Activated CD4-positive, CD25-positive, alpha-beta regulatory T cell treated with anti-CD3 and anti-CD28 coated beads, Interleukin-2, amount 50 U/mL, for 24 hours (primary cell): ENCODE measurements around the gene ERC1.
"Not testable (repeated sequence)": the region's sequence is repeated elsewhere in the genome, so short reads cannot be mapped to it uniquely, and the experiment has no call there.

ENCODE experiments used
- ATAC-seq, 2 donors: fragments of 150-1000 bp; cut with Tn5 transposase; one replicate each; pipeline ENCODE4 v1.10.0; 2021; ENCODE audit warnings: mild to moderate bottlenecking in 1 of 2, moderate library complexity in 1 of 2

Gene ERC1

DNA sequence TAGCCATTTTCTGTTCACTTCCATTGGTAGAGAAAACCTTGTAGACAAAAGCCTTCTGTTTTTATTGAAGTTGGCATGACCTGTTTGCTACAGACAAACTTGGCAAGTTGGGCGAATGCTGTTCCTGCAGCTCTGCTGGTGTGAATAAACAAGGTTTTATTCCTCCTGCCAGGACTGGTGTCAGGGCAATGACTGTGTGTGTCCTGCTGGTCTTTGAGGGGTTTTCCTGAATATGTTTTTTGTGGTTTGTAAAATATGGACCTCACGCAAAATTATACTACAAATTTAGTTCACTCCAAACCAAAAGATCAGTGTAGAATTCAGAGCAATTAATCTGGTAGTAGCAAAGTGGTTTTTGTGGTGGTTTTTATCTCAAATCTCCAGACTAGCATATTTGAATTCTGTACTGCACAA is 140.8 kb downstream of the ERC1 start:
- no peak for ATAC-seq

DNA sequence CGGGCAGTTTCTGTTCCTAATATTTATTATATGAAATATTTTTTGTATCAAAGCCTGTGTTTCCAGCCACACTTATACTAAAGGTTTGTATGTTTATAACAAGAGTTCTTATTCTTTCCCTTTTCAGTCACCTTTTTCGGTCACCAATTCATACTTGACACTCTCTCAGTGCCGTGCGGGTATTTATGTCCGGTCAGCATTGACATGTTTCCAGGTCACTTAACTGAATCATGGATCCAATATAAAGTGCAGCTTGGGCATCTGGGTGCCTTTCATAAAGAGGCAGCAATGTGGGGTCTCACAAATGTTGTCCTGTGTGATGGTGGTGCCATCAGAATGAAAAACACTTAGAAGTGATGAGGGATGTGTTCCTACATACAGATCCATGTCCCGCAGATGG is 141.3 kb downstream of the ERC1 start:
- ATAC-seq = no peak

DNA sequence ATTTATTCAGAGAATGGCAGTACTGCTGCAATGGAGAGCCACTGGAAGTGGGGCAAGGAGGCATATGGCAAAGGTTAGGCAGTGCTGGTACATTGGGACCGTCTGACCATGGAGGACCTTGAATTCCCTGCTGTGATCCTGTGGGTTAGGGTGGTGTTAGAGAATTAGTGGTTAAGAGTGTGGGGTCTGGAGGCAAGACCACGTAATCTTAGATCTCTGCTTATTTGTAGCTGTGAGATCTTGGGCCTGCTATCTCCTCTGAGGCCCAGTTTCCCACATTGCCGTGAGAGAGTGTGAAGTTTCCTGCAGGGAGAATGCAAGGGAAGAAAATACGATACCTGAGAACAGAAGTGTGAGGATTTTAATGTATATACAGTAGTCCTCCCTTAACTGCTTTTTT is 147.7 kb downstream of the ERC1 start:
- no peak for ATAC-seq

DNA sequence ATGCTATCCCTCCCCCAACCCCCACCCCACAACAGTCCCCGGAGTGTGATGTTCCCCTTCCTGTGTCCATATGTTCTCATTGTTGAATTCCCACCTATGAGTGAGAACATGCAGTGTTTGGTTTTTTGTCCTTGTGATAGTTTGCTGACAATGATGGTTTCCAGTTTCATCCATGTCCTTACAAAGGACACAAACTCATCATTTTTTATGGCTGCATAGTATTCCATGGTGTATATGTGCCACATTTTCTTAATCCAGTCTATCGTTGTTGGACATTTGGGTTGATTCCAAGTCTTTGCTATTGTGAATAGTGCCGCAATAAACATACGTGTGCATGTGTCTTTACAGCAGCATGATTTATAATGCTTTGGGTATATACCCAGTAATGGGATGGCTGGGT is 155.7 kb downstream of the ERC1 start:
- ATAC-seq = not testable (repeated sequence)

DNA sequence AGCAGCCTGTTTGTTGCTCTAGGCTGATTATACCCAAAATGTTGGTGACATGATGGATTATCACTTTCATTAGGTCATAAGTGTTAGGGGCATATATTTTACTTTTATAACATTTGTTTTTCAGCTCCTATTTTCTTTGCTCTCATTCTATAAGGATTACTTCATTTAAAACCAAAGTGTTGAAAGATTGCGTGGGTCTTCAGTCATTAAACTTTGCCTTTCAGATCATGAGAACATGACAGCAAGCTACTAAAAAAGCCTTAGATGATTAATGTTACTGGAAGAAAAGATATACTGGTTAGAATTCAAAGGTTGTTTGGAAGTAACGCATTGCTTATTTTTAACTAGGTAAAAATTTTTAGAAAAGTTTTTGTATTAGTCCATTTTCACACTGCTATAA is 156.8 kb downstream of the ERC1 start:
- no peak for ATAC-seq

DNA sequence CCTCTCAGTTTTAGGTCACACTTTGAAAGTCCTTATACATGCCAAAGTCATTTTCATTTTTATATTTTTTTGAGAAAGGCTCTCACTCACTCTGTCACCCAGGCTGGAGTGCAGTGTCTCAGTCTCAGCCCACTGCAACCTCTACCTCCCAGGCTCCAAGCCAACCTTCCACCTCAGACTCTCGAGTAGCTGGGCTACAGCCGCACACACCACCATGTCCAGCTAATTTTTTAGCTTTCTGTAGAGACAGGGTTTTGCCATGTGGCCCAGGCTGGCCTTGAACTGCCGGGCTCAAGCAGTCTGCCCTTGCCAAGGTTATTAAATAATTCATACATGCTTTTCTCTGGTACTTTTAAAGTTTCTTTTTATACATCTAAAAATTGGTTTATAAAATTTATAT is 166.0 kb downstream of the ERC1 start:
- ATAC-seq = no peak

DNA sequence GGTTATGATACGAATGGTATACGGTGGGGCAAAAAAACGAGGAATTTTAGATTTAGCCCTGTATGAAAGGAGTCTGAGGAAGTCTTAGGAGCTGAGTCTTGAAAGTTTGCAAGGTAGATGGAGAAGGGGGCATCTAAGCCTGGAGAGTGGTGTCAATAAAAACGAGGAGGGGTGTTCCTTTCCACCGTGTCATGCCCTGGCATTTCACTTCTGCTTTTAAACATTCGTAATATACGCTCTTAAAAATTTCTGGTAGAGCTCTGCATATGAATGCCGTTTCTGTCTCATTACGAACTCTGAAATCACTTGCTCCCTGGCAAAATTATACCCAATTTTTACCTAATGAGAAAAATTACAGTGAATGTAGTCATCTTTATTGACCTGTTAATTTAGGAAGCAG is 170.2 kb downstream of the ERC1 start:
- ATAC-seq = no peak

DNA sequence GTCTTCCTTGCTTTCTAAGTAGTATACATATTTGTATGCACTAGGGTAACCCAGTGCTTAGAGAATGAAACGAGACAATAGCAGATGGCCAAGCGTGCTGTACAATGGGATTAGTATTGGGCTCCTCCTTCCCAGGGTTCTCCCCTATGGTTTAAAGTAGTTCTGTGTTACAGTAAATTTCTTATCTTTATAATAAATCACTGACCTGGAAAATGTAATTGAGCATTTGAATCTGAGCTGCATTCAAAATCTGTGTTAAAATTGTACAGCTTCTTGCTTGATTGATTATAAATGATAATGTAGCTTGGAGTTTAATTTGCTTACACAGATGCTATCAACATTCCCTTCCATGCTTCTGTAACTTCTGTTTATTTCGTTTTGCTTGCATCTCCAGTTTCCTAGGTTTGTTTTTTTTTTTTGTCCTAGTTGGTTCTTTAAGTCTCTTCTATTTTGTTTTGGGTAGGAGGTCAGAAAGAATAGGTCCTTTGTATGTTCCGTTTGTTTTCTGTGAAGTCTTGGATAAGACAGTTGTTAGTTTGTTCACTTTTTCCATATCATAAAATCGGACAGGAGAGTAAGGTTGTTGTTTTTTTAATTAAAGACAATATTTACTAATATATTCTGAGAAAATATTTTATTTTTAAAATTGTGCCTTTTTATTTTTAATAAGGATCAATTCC is 171.2 kb downstream of the ERC1 start:
- no peak for ATAC-seq

DNA sequence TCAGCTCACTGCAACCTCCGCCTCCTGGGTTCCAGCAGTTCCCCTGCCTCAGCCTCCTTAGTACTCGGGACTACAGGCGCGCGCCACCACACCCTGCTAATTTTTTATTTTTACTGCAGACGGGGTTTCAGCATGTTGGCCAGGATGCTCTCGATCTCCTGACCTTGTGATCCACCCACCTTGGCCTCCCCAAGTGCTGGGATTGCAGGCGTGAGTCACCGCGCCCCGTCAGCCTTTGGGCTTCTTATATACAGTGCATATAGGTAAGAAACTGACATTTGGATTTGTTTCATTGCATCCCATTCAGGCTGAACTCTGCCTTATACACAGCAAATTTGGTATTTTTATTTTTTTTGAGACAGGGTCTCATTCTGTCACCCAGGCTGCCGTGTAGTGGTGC is 176.8 kb downstream of the ERC1 start:
- no peak for ATAC-seq

DNA sequence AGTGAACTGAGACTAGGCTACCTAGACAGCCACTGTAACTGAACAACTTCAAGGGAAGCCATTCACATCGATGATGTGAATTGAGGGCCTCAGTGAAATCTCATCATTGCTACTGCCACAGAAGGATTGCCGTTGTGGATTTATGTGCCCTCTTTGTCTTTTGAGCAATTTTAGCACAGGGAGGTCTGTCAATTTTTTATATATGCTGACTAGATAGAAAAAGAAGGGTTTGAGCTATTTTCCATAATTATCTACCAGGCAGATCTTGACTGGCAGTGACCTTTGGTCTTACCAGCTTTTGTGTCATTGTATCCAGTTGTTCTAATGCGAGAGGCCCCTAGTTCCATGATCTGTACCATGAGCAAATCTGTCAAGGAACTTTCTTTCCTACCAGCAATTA is 179.4 kb downstream of the ERC1 start:
- no peak for ATAC-seq

DNA sequence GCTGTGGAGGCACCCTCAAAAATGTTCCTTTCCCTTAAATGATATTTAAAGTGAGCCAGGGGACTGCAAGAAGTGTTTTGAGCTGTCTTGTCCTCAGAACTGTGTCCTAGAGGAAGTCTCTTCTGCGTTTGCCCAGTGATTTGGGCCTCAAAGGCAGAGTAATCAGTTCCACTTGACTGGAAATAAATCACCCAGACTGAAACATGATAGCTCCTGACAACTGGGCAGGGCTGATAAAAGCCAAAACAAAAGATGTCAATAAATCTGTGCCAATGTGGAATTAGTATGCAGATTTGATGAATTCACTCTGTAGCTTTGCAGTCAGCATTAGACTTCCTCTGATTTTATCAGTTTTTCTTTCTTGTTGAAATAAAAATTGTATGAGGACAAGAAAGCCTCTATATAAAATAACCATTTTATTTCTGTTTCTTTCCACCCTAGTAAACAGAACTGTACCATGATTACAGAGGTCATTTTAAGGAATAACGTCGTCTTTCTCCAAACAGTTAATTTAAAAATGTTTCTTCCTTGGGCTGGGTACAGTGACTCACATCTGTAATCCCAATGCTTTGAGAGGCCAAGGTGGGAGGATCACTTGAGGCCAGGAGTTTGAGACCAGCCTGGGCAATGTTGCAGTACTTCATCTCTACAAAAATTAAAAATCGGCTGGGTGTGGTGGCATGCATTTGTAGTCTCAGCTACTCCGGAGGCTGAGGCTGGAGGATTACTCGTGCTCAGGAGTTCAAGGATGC is 180.8 kb downstream of the ERC1 start:
- ATAC-seq = no peak

DNA sequence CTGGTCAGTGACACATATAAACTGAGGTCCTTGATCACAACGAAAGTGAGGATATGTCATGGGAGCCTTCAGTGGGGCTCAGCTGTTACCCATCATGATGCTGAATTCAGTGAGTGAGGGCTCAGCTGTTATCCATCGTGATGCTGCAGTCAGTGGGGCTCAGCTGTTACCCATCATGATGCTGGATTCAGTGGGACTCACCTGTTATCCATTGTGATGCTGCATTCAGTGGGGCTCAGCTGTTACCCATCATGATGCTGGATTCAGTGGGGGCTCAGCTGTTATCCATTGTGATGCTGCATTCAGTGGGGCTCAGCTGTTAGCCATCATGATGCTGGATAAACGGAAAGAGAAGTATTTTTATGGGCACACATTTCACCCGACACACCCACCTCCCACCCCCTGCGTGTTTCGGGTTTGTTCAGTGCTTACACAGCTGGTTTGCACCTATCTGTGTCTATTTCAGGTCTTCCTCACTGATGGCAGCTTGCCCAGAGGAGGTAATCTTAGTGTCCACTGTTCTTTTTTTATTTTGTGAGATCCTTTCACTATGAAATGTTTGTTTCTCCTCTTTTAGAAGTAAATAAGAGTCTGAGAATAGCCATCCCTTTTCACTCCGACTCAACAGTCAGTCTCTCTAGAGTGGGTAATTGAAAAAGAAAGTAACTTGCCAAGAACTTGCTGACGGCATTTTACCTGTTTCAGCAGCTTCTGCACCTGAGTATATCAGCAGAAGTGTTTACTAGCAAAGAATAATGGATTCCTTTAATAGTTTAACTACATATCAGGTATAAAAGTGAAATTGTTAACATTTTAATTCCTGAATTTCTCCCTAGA is 183.0 kb downstream of the ERC1 start:
- no peak for ATAC-seq

DNA sequence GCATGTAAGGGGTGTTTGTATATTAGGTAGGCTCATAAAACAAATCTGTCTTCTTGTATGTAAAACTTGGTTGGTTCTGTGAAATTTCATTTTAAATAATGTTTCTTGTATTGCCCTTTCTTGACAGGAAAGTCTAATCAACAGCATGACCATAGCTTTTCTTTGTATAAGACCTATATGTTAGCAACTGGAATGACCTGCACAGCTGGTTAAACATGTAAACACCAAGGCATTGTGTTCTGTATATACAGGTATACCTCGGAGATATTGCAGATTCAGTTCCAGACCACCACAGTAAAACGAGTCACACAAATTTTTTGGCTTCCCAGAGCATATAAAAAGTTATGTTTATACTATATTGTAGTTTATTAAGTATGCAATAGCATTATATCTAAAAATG is 183.6 kb downstream of the ERC1 start:
- ATAC-seq = no peak

DNA sequence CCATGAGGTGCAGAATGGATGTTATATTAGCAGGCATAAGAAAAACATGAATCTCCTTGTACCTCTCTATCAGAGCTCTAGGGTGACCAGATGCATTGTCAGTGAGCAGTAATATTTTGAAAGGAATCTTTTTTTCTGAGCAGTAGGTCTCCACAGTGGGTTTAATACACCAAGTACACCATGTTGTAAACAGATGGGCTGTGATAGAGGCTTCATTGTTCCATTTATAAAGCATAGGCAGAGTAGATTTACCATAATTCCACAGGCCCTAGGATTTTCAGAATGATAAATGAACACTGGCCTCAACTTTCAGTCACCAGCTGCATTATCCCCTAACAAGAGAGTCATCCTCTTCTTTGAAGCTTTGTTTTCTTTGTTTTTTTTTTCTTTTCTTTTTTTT is 185.2 kb downstream of the ERC1 start:
- ATAC-seq = no peak

DNA sequence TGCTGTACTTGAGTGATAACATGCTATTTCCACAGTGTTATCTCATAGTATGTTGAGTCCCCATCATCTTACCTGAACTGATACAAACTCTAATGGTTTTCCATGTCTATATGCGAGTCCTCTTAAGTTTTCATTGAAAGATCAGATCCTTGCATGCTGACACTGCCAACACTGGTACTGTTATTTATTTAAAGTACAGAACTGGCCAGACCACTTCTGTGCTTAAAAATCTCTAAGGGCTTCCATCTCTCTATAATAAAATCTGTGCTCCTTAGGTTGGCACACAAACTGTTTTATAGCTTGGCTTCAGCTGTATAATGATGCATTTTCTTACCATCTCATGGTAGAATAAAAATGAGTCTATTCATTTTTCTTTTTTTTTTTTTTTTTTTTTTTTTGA is 188.1 kb downstream of the ERC1 start:
- ATAC-seq = no peak

DNA sequence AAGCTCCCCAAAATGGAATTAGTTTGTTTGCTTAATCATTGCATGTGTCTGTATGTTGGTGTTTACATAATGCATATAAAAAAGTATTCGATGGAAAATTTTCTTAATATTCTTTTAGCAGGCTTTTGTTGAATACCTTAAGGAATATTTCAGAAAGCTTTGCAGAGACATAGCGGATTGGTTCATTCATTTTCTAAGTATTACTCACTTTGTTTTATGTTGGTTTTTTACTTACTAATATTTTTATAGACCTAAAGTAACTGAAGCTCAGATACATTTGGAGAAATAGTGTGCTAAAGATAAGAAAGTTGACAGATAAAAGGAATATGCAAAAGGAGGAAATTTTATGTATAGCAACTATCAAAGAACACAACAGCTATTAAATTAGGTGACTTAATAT is 191.0 kb downstream of the ERC1 start:
- no peak for ATAC-seq

DNA sequence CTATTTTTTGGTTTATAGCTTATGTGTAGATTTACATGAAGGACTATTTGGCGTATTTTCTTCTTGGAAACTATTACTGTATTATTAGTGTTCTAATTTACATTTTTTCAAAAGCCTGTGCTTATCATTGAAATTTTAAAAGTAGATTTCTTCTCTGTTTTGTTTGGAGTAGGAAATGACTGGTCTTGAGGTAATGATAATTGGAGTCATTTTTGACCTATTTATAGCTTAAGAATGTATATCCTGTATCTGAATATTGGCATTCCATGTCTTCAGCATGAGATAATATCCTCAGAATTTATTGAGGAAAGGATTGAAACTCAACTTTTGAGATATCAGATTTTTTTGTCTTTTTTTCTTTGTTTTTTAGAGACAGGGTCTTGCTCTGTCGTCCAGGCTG is 193.4 kb downstream of the ERC1 start:
- ATAC-seq = no peak

DNA sequence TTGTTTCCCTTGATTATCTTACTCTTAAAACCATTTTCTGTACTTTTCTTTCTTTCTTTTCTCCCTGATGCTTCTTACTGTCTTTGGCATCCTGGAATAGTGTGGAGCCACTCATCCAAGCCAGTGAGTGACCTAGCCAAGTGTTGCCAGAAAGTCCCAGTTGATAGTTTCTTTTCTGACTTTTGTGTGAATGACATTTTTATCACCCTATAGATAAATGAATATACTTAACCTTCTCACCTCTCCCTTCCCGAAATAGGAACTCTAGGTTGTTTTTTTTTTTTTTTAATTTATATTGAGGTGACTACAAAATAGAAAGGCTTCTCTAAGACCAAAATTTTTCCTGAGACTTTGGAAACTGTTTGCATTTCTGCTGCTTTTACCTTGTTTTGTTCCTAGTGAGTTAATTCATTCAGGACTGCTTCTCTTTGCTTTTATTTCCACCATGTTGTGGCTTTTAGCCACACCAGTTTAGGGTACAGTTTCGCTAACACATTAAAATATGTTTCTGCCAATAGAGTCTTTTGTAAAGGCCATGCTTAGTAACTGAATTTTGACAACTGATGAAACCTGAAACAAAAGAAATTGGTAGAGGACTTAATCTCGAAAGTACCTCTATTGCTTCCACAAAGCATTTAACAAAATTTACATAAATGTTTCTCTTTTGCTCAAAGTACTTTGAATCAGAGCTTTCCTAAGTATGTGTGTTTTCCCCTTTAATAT is 194.6 kb downstream of the ERC1 start:
- ATAC-seq = peak; percentile 28 to 53

DNA sequence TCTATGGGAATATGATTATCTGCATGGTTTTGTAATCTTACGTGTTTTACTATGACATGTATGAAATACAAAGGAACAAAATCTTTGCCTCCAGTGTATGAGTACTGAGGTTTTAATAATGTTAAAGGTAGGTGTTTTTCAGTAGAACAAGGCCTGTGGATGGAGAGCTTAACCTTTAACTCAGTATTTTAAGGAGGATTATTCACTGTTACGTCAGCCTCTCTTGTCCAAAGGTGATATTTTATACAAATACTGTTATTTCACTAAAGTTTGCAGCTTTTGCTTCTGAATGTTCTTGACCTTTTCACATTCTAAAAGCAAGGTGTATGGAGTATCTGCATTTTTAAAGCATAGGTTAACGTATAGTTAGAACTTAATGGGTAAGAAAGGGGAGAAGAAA is 195.3 kb downstream of the ERC1 start:
- ATAC-seq = no peak

DNA sequence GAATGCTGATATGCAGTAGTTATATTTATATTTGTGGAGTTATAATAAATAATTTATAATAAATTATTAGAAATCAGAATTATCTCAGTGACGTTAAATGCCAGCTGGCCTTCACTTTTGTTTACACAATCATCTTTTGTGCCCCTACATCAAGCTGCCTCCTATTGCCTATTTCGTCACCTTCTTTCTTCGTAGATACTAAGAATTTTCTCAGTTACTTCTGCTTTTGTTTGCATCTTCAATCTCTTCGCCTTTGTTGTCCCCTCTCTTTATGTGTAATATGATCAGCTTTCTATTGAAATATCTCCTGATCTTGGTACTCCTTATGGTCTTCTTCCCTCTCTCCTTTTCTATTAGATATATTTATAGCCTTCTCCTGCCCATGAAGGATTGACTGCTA is 197.0 kb downstream of the ERC1 start:
- no peak for ATAC-seq

DNA sequence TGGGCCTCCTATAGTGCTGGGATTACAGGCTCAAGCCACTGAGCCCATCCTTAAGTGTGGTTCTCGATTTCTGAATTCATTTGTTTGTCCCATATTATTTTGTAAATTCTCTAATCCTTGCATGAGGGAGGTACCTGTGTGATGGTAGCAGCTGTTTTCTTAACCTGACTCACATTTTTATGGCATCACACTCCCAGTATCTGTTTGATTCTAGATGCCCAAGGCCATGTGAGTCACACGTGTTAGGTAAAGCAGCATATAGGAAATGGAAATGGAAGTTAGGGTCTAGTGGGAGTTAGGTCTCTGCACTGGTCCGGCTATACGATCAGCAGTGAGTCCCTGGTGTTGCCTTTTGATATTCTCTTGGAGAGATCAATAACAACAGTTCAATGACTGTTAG is 198.1 kb downstream of the ERC1 start:
- ATAC-seq = no peak

DNA sequence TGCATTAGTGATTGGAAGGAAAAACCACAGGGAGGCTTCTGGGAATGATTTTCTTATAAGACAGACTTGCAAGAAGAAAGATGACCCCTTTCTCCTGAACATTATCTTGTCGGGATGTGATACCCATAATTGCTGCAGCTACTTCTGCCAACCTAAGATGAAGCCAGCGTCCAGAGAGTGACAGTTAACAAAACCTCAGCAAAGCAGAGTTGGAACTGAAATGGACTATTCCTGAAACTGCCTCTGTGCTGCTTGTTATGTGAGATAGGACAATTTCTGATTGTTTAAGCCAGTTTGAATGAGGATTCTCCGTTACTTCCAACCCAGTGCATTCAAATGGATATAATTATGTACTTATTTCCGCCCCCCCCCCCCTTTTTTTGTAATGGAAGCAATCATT is 204.5 kb downstream of the ERC1 start:
- no peak for ATAC-seq
